Measurements from ENCODE around the gene MYLK4.

DNA sequence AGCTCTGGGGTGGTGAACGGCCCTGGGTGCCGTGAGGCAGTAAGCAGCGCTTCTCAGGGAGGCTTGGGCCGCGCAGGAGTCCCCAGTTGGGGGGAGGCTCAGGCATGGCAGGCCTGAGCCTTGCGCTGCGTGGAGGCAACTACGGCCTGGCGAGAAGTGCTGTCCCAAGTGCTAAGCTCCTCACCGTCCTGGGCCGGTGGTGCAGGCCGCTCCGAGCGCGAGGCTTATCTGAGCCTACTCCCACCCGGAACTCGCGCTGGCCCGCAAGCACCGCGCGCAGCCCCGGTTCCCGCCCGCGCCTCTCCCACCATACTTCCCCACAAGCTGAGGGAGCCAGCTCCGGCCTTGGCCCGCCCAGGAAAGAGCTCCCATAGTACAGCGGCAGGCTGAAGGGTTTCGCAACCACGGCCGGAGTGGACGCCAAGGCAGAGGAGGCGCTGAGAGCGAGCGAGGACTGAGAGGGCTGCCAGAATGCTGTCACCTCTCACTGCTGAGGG, 12.7 kb upstream of the MYLK4 start:
- TF ChIP-seq CTCF (conservative IDR thresholded peaks at IDR 0.05 in 1 of 2, IDR thresholded peaks at IDR 0.05 in 1 of 2; ENCODE audit: low read depth in 1 of 2, low read length in 2 of 2) (no peak), EZH2 (IDR thresholded peaks at IDR 0.05; ENCODE audit: low read length, missing control alignments) (no peak)
